ENCODE data around the gene MMP21.

MMP21 gene

GRCh38 chr10:125816548-125816947, 40.9 kb upstream of the MMP21 start:
- no peak overlapping the region for H3K4me3 ChIP-seq (ENCODE audit: low read length)
- DNase-seq (ENCODE audit: low read depth), result no peak
- no peak for TF ChIP-seq CTCF (IDR thresholded peaks at IDR 0.05; ENCODE audit: insufficient read depth, low read depth, low read length, missing control alignments)

- H3K4me3 ChIP-seq (ENCODE audit: low read length), result no peak overlapping the region
- no peak for DNase-seq (ENCODE audit: low read depth)
- TF ChIP-seq CTCF (IDR thresholded peaks at IDR 0.05; ENCODE audit: insufficient read depth, low read depth, low read length, missing control alignments), result no peak
These were observed 40.1 kb upstream of the MMP21 start for GRCh38 chr10:125815764-125816163.

- H3K4me3 ChIP-seq (ENCODE audit: low read length), result no peak overlapping the region
- no peak for TF ChIP-seq CTCF (IDR thresholded peaks at IDR 0.05; ENCODE audit: insufficient read depth, low read depth, low read length, missing control alignments)
- no peak for DNase-seq (ENCODE audit: low read depth)
These were observed 36.6 kb upstream of the MMP21 start for GRCh38 chr10:125812128-125812750.

GRCh38 chr10:125811251-125811650, 35.6 kb upstream of the MMP21 start:
- no peak for DNase-seq (ENCODE audit: low read depth)
- no peak overlapping the region for H3K4me3 ChIP-seq (ENCODE audit: low read length)
- TF ChIP-seq CTCF (IDR thresholded peaks at IDR 0.05; ENCODE audit: insufficient read depth, low read depth, low read length, missing control alignments), result no peak

GRCh38 chr10:125808047-125808446, 32.4 kb upstream of the MMP21 start:
- no peak for TF ChIP-seq CTCF (IDR thresholded peaks at IDR 0.05; ENCODE audit: insufficient read depth, low read depth, low read length, missing control alignments)
- no peak overlapping the region for H3K4me3 ChIP-seq (ENCODE audit: low read length)
- no peak for DNase-seq (ENCODE audit: low read depth)

GRCh38 chr10:125802739-125803138, 27.1 kb upstream of the MMP21 start:
- no peak for TF ChIP-seq CTCF (IDR thresholded peaks at IDR 0.05; ENCODE audit: insufficient read depth, low read depth, low read length, missing control alignments)

GRCh38 chr10:125802131-125802530, 26.5 kb upstream of the MMP21 start:
- DNase-seq (ENCODE audit: low read depth), result no peak
- H3K4me3 ChIP-seq (ENCODE audit: low read length), result no peak overlapping the region
- no peak for TF ChIP-seq CTCF (IDR thresholded peaks at IDR 0.05; ENCODE audit: insufficient read depth, low read depth, low read length, missing control alignments)

More at GRCh38 chr10:125802739-125803138, 27.1 kb upstream of the MMP21 start:
- DNase-seq (ENCODE audit: low read depth), result peak; percentile 19
- H3K4me3 ChIP-seq (ENCODE audit: low read length), result no peak overlapping the region
